ENCODE results near the gene FOCAD.
A peak's percentile ranks its signal among the peaks of the same experiment; 100 is the strongest.

Gene FOCAD

GRCh38 chr9:21027295-21027694, 343.2 kb downstream of the FOCAD start:
- DNase-seq, result no peak

GRCh38 chr9:21028466-21028865, 344.4 kb downstream of the FOCAD start:
- DNase-seq, result no peak

DNA sequence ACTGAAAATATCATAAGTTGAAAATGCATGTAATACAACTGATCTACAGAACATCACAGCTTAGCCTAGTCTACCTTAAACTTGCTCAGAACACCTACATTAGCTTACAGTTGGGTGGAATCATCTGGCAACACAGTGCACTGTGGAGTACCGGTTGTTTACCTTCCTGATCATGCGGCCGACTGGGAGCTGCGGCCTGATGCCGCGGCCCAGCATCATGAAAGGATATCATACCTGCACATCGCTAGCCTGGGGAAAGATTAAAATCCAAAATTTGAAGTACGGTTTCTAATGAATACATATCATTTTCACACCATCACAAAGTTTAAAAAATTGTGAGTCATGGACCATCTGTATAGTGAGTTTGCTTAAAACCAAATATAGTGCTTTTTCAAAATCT, 345.6 kb downstream of the FOCAD start:
- no peak for DNase-seq

GRCh38 chr9:21030389-21031035, 346.5 kb downstream of the FOCAD start:
- DNase-seq, result no peak

DNA sequence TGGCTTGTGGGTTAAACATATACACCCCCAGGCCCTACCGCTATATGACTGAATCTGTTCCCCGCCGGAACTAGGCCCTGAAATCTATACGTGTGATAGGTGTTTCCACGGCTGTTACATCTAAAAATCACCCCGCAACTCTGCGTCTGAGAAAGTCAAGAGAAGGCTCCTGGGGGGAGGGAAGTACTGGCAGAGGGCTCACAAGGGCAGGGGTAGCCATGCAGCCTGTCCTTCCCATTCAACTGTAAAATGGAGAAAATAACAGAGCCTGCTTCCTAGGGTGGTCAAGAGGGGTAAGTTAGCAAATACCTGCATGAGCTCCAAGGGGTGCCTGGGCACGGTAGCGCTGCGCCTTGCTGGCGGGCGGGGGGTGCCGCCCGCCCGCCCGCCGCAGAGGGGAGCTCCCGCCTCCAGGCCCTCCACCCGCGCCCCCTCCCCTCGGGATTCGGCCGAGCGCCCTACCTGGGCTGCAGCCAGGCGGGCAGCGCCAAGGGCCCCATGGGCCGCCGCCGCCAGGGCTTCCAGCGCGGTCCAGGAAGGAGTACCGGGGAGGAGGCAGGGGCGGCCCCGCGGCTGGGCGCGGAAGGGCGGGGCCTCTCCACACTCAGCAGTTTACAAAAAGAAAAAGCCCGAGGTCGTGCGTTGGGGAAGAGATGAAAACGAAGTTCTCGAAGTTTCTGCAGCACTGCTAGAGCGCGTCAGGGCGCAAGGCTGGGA, 347.2 kb downstream of the FOCAD start, which contains the start of gene HACD4:
HACD4 (minus strand) TSS at position 550 of the 717 bp plus-strand sequence; CDS start at position 500, 50 bp downstream.
- peak in 1 of 2 experiments; percentile 31 for DNase-seq

DNA sequence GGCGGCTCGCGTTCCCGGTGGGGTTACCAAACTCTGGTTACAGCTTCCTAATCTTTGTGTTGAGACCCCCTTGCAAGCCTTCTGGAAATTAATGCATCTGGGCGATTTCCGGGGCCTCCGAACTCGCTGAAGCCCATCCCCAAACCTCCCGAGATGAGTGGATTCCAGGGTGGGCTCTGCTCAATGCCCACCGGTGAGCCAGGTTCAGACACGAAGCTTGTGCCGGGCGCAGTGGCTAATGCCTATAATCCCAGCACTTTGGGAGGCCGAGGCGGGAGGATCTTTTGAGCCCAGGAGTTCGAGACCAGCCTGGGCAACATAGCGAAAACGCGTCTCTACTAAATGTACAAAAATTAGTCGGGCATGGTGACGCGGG, 347.7 kb downstream of the FOCAD start:
- DNase-seq, result no peak

DNA sequence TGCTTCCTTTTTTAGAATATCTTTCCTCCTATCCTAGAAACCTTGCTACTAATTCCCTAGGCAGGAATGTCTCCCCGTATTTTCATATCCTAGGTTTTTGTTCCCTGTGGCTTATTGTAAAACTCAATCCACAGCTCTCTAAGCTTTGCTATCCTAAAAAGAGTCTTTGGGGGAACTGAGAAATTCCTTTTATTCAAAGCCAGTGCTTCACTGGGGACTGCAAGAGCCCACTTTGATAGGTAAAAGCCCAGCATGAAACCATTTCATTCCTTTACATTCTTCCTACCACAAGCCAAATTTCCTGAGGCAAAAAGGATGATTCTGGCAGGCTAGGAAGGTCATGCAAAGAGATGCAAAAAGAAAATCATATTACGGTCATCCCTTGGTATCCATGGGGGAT, 353.2 kb downstream of the FOCAD start:
- no peak for DNase-seq

- DNase-seq, result no peak
These were observed 355.2 kb downstream of the FOCAD start for GRCh38 chr9:21039302-21039701.

DNA sequence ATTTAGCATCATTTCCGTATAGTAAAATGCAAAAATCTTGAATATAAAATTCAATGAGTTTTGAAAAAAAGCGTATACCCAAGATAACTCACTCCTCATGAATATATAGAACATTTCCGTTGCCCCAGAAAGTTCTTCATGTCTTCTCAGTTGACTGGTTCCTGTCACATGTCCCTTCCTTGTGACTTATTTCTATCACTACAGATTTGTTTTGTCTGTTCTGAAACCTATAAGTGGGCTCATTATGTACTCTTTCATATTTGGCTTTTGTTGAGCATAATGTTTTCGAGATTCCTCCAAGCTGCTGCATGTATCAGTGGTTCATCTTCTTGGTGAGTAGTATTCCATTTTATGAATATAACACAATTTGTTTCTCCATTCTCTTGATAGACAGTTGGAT, 358.4 kb downstream of the FOCAD start:
- DNase-seq, result no peak

GRCh38 chr9:21043841-21044240, 359.8 kb downstream of the FOCAD start:
- DNase-seq, result no peak
